ENCODE measurements around the gene PRAMEF11. TPM values are rescaled to one million over a fixed set of nuclear protein-coding genes. Genes with fewer than 3 reads are reported as not detected.
"Not testable (repeated sequence)": the region's sequence is repeated elsewhere in the genome, so short reads cannot be mapped to it uniquely, and the experiment has no call there.

Gene PRAMEF11
- total RNA-seq (2013): not detected
- not detected for polyA plus RNA-seq
- polyA minus RNA-seq: not detected in 2 replicates
- 0 to 0.46 (median 0) reads per million in 11 experiments for total RNA-seq

- H3K27ac ChIP-seq (ENCODE audit: low read depth in 1 of 2, low read length in 2 of 2); H2AFZ ChIP-seq (ENCODE audit: insufficient read depth, low read depth, low read length, poor library complexity, severe bottlenecking); H3K27me3 Mint-ChIP-seq (ENCODE audit: low read depth in 3 of 3); H3K4me1 ChIP-seq (ENCODE audit: control insufficient read depth in 1 of 2, insufficient read depth in 2 of 2, low read length in 2 of 2); H3K9me3 Mint-ChIP-seq; H3K4me3 ChIP-seq (replicated peaks in 1 of 3; ENCODE audit: low read depth in 2 of 3, low read length in 3 of 3); H3K36me3 Mint-ChIP-seq; DNase-seq; H3K4me2 ChIP-seq (replicated peaks; ENCODE audit: extremely low read depth, low read length, poor library complexity, severe bottlenecking); H3K4me1 Mint-ChIP-seq; H3K9me3 ChIP-seq (replicated peaks in 1 of 2; ENCODE audit: control insufficient read depth in 1 of 2, insufficient read depth in 1 of 2, low read length in 2 of 2); H3K79me2 ChIP-seq (ENCODE audit: insufficient read depth, low read length); H4K20me1 ChIP-seq (ENCODE audit: insufficient read depth, low read length); H3K27me3 ChIP-seq (ENCODE audit: control insufficient read depth in 2 of 2, insufficient read depth in 2 of 2, low read length in 2 of 2); H3K9ac ChIP-seq (ENCODE audit: insufficient read depth, low read length, poor library complexity, severe bottlenecking); H3K36me3 ChIP-seq (replicated peaks in 1 of 2; ENCODE audit: control insufficient read depth in 1 of 2, insufficient read depth in 2 of 2, low read length in 2 of 2); intact Hi-C loops (cut with micrococcal nuclease); H3K27ac Mint-ChIP-seq: not testable (repeated sequence)
- peak within 1 kb of the TSS in 1 of 2 donors; percentile 4 for H3K4me3 Mint-ChIP-seq
- no CpG with 5 or more reads among the region's 3 CpGs for WGBS (ENCODE audit: insufficient coverage)
Observed at GRCh38 chr1:12831310-12831709, at the start of gene PRAMEF11. Gene PRAMEF11 (minus strand): TSS chr1:12831410. CDS start chr1:12828789, 2,621 bp downstream.

DNA sequence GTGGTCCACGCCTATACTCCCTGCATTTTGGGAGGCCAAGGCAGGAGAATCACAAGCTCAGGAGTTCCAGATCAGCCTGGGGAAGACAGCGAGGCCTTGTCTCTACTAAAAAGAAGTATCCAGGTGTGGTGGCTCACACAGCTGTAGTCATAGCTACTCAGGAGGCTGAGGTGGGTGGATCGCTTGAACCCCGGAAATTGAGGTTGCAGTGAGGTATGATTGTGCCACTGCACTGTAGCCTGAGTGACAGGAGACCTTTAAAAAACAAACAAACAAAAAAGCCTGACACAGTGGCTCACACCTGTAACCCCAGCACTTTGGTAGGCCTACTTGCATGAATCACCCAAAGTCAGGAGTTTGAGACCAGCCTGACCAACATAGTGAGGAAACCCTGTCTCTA, 47.2 kb upstream of the PRAMEF11 start:
- intact Hi-C loops (cut with micrococcal nuclease); H3K4me1 ChIP-seq (ENCODE audit: control insufficient read depth in 1 of 2, insufficient read depth in 2 of 2, low read length in 2 of 2); H2AFZ ChIP-seq (ENCODE audit: insufficient read depth, low read depth, low read length, poor library complexity, severe bottlenecking); H3K4me2 ChIP-seq (replicated peaks; ENCODE audit: extremely low read depth, low read length, poor library complexity, severe bottlenecking); H3K4me1 Mint-ChIP-seq; H3K27ac ChIP-seq (ENCODE audit: low read depth in 1 of 2, low read length in 2 of 2); H3K27me3 ChIP-seq (ENCODE audit: control insufficient read depth in 2 of 2, insufficient read depth in 2 of 2, low read length in 2 of 2); H3K9ac ChIP-seq (ENCODE audit: insufficient read depth, low read length, poor library complexity, severe bottlenecking); H3K27ac Mint-ChIP-seq; H3K4me3 Mint-ChIP-seq; DNase-seq; H3K4me3 ChIP-seq (replicated peaks in 1 of 3; ENCODE audit: low read depth in 2 of 3, low read length in 3 of 3); H3K9me3 Mint-ChIP-seq; H3K27me3 Mint-ChIP-seq (ENCODE audit: low read depth in 3 of 3); H3K79me2 ChIP-seq (ENCODE audit: insufficient read depth, low read length); H3K9me3 ChIP-seq (replicated peaks in 1 of 2; ENCODE audit: control insufficient read depth in 1 of 2, insufficient read depth in 1 of 2, low read length in 2 of 2); H3K36me3 Mint-ChIP-seq; H3K36me3 ChIP-seq (replicated peaks in 1 of 2; ENCODE audit: control insufficient read depth in 1 of 2, insufficient read depth in 2 of 2, low read length in 2 of 2); H4K20me1 ChIP-seq (ENCODE audit: insufficient read depth, low read length): not testable (repeated sequence)
- 90% methylated on average over 2 of the region's 4 CpGs for WGBS (ENCODE audit: insufficient coverage)

DNA sequence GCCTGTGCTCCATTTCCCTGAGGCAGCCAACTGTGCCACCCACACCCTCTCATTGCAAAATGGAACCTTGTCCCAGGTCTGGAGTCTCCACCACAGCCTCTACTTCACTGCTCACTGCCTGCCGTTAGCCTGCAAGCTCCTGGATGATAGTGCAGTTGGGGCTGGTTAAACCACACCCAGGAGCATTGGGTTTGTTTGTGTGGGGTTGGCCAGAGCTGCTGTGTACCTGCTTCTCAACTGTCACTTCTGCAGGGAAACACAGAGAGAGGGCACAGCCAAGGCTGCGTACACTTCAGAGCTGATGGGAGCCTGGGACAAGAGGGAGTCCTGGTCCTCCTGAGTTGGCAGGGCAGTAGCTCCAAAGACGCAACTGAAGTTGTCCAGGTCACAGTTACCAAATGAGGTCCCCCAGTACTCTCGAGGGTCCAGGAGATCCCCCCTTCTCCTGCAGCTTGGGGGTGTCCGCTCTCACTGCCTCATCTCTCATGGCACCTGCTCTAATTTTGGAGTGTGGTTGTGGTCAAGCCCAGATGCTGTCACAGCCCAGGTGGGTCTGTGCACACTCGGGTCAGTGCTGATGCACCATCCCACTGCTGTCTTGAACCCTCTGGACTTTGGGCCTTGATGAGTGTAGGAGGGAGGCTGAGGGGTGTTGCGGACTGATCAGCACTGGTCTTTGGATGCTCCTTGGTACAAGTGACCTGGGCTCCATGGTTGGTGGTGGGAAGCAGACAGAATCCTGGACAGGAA, 32.1 kb upstream of the PRAMEF11 start:
- H3K36me3 Mint-ChIP-seq; H3K4me3 Mint-ChIP-seq; H3K27ac ChIP-seq (ENCODE audit: low read depth in 1 of 2, low read length in 2 of 2); H3K4me1 Mint-ChIP-seq; H3K9me3 Mint-ChIP-seq; H3K27me3 ChIP-seq (ENCODE audit: control insufficient read depth in 2 of 2, insufficient read depth in 2 of 2, low read length in 2 of 2); intact Hi-C loops (cut with micrococcal nuclease); H3K36me3 ChIP-seq (replicated peaks in 1 of 2; ENCODE audit: control insufficient read depth in 1 of 2, insufficient read depth in 2 of 2, low read length in 2 of 2); H3K4me3 ChIP-seq (replicated peaks in 1 of 3; ENCODE audit: low read depth in 2 of 3, low read length in 3 of 3); DNase-seq; H3K9ac ChIP-seq (ENCODE audit: insufficient read depth, low read length, poor library complexity, severe bottlenecking); H3K4me1 ChIP-seq (ENCODE audit: control insufficient read depth in 1 of 2, insufficient read depth in 2 of 2, low read length in 2 of 2); H3K27me3 Mint-ChIP-seq (ENCODE audit: low read depth in 3 of 3); H3K79me2 ChIP-seq (ENCODE audit: insufficient read depth, low read length); H3K9me3 ChIP-seq (replicated peaks in 1 of 2; ENCODE audit: control insufficient read depth in 1 of 2, insufficient read depth in 1 of 2, low read length in 2 of 2); H3K4me2 ChIP-seq (replicated peaks; ENCODE audit: extremely low read depth, low read length, poor library complexity, severe bottlenecking); H4K20me1 ChIP-seq (ENCODE audit: insufficient read depth, low read length); H2AFZ ChIP-seq (ENCODE audit: insufficient read depth, low read depth, low read length, poor library complexity, severe bottlenecking): not testable (repeated sequence)
- no CpG with 5 or more reads among the region's 7 CpGs for whole genome bisulfite sequencing (ENCODE audit: insufficient coverage)
- H3K27ac Mint-ChIP-seq: peak overlapping the region in 1 of 7 donors; percentile 46

DNA sequence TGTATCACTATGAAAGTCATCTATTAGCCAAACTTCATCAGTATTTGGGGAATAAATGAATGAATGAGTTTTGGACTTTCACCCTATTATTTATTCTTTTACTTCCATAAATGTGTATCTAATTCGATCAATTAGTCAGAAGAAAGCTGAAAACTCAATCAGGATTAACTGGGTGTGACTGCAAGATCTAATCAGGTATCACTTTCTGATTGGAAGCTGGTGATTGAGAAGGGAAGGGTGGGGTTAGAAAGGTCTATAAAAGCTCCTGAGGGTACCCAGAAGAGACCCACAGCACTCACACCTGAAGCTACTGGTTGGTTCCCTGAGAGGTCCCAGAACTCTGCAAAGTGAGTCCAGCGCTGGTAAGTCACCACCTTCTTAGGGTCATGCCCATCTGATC, 25.6 kb upstream of the PRAMEF11 start, which contains the start of gene PRAMEF2:
Gene PRAMEF2 (plus strand): TSS at position 301 of the 400 bp plus-strand sequence. CDS start 1,924 bp downstream, outside the sequence.
- H3K4me3 Mint-ChIP-seq; H3K27me3 Mint-ChIP-seq (ENCODE audit: low read depth in 3 of 3); H3K27ac ChIP-seq (ENCODE audit: low read depth in 1 of 2, low read length in 2 of 2); H3K36me3 ChIP-seq (replicated peaks in 1 of 2; ENCODE audit: control insufficient read depth in 1 of 2, insufficient read depth in 2 of 2, low read length in 2 of 2); H4K20me1 ChIP-seq (ENCODE audit: insufficient read depth, low read length); DNase-seq; H3K4me1 ChIP-seq (ENCODE audit: control insufficient read depth in 1 of 2, insufficient read depth in 2 of 2, low read length in 2 of 2); H3K4me3 ChIP-seq (replicated peaks in 1 of 3; ENCODE audit: low read depth in 2 of 3, low read length in 3 of 3); H2AFZ ChIP-seq (ENCODE audit: insufficient read depth, low read depth, low read length, poor library complexity, severe bottlenecking); H3K27me3 ChIP-seq (ENCODE audit: control insufficient read depth in 2 of 2, insufficient read depth in 2 of 2, low read length in 2 of 2); H3K79me2 ChIP-seq (ENCODE audit: insufficient read depth, low read length); H3K9me3 ChIP-seq (replicated peaks in 1 of 2; ENCODE audit: control insufficient read depth in 1 of 2, insufficient read depth in 1 of 2, low read length in 2 of 2); H3K36me3 Mint-ChIP-seq; H3K27ac Mint-ChIP-seq; H3K9me3 Mint-ChIP-seq; intact Hi-C loops (cut with micrococcal nuclease); H3K9ac ChIP-seq (ENCODE audit: insufficient read depth, low read length, poor library complexity, severe bottlenecking); H3K4me2 ChIP-seq (replicated peaks; ENCODE audit: extremely low read depth, low read length, poor library complexity, severe bottlenecking); H3K4me1 Mint-ChIP-seq: not testable (repeated sequence)
- WGBS (ENCODE audit: insufficient coverage): no CpG with 5 or more reads among the region's 2 CpGs
